IMR-90 (cell line): ENCODE data around the gene NLRP10. TPM values are rescaled to one million over a fixed set of nuclear protein-coding genes. Genes with fewer than 3 reads are reported as not detected.

Experiments
- ATAC-seq: fragments of 200-7000 bp; cut with Tn5 transposase; 2 replicates; pipeline ENCODE4 v1.9.1; 2020; ENCODE audit warnings: low read depth, mild to moderate bottlenecking, moderate library complexity
- BruUV-seq: library from RNA; stranded (reverse); fragments of 400-500 nt; replicated peaks from 2 replicates; lab custom pipeline; 2021; lab: Mats Ljungman, UMichigan
- CTCF ChIA-PET: fragments of 300-600 bp; formaldehyde crosslinking; extraction: SDS; loops from one replicate; lab custom pipeline; 2021; ENCODE audit warnings: antibody characterized with exemption; lab: Yijun Ruan, JAX
- POLR2A ChIA-PET: fragments of 300-600 bp; sonication (Branson Sonifier 250); formaldehyde crosslinking; loops from one replicate; lab custom pipeline; 2022; ENCODE audit warnings: antibody characterized with exemption; ENCODE audit not compliant: unreplicated experiment; lab: Charles Lee
- DNase-seq: peaks from one replicate; pipeline ENCODE4 v3.0.0; 2013
- H2AFZ ChIP-seq: replicated peaks from 2 replicates; pipeline ENCODE3; 2013; ENCODE audit warnings: low read length, mild to moderate bottlenecking; ENCODE audit not compliant: poor library complexity
- H2AK5ac ChIP-seq: 2 replicates; pipeline ENCODE4 v1.6.1; 2013; ENCODE audit warnings: low read depth, low read length, inconsistent platforms
- H2AK9ac ChIP-seq: replicated peaks from 2 replicates; pipeline ENCODE3; 2013; ENCODE audit warnings: mild to moderate bottlenecking, low read depth, low read length, moderate library complexity; ENCODE audit not compliant: poor library complexity
- H2BK120ac ChIP-seq: 2 replicates; pipeline ENCODE4 v1.6.1; 2013; ENCODE audit warnings: low read depth, low read length, inconsistent platforms
- H2BK15ac ChIP-seq: 3 replicates; pipeline ENCODE4 v1.6.1; 2013; ENCODE audit warnings: low read depth, low read length, inconsistent platforms
- H2BK20ac ChIP-seq: 2 replicates; pipeline ENCODE4 v1.6.1; 2013; ENCODE audit warnings: low read depth, mild to moderate bottlenecking, inconsistent platforms, low read length, moderate library complexity
- H2BK5ac ChIP-seq: 2 replicates; pipeline ENCODE4 v1.6.1; 2013; ENCODE audit warnings: mild to moderate bottlenecking, low read depth, low read length, inconsistent platforms; ENCODE audit not compliant: poor library complexity, severe bottlenecking
- H3K14ac ChIP-seq: replicated peaks from 2 replicates; pipeline ENCODE4 v1.6.1; 2013; ENCODE audit warnings: low read depth, low read length, inconsistent platforms
- H3K18ac ChIP-seq: 2 replicates; pipeline ENCODE4 v1.6.1; 2013; ENCODE audit warnings: low read depth, low read length, control low read depth
- H3K23ac ChIP-seq: 2 replicates; pipeline ENCODE4 v1.6.1; 2013; ENCODE audit warnings: low read depth, low read length, inconsistent platforms
- H3K27ac ChIP-seq: 2 replicates; pipeline ENCODE4 v1.5.1; 2013; ENCODE audit warnings: mild to moderate bottlenecking, control low read depth, low read length; ENCODE audit not compliant: insufficient read depth
- H3K27me3 ChIP-seq: 2 replicates; pipeline ENCODE4 v1.6.1; 2013; ENCODE audit warnings: low read length; ENCODE audit not compliant: control insufficient read depth, insufficient read depth
- H3K36me3 ChIP-seq: 2 replicates; pipeline ENCODE4 v1.6.1; 2013; ENCODE audit warnings: low read length, mixed read lengths; ENCODE audit not compliant: control insufficient read depth, insufficient read depth
- H3K4ac ChIP-seq: 2 replicates; pipeline ENCODE4 v1.6.1; 2013; ENCODE audit warnings: low read depth, low read length, inconsistent platforms
- H3K4me1 ChIP-seq: 2 replicates; pipeline ENCODE4 v1.6.1; 2013; ENCODE audit warnings: low read length, mixed read lengths; ENCODE audit not compliant: control insufficient read depth, insufficient read depth
- H3K4me2 ChIP-seq: 2 replicates; pipeline ENCODE4 v1.6.1; 2013; ENCODE audit warnings: low read depth, mild to moderate bottlenecking, control low read depth, low read length, moderate library complexity
- H3K4me3 ChIP-seq: 2 replicates; pipeline ENCODE4 v1.5.1; 2013; ENCODE audit warnings: low read depth, mild to moderate bottlenecking, control low read depth, low read length, moderate library complexity; ENCODE audit not compliant: insufficient read depth
- H3K56ac ChIP-seq: 2 replicates; pipeline ENCODE4 v1.6.1; 2013; ENCODE audit warnings: low read length, inconsistent platforms; ENCODE audit not compliant: insufficient read depth; ENCODE audit errors: extremely low read depth
- H3K79me1 ChIP-seq, 2 experiments: 2 replicates each; pipeline ENCODE4 v1.6.1; 2013; ENCODE audit warnings: low read length in 2 of 2, inconsistent platforms in 1 of 2, low read depth in 1 of 2
- H3K9ac ChIP-seq: 2 replicates; pipeline ENCODE4 v1.6.1; 2013; ENCODE audit warnings: low read depth, low read length, control low read depth
- H3K9me1 ChIP-seq: 2 replicates; pipeline ENCODE4 v1.6.1; 2013; ENCODE audit warnings: low read length, inconsistent platforms; ENCODE audit not compliant: insufficient read depth
- H3K9me3 ChIP-seq: 2 replicates; pipeline ENCODE4 v1.6.1; 2013; ENCODE audit warnings: low read length; ENCODE audit not compliant: control insufficient read depth, insufficient read depth
- H4K20me1 ChIP-seq: 2 replicates; pipeline ENCODE4 v1.6.1; 2013; ENCODE audit warnings: low read length, inconsistent platforms; ENCODE audit not compliant: insufficient read depth
- H4K5ac ChIP-seq: 2 replicates; pipeline ENCODE4 v1.6.1; 2013; ENCODE audit warnings: mild to moderate bottlenecking, low read depth, low read length, control low read depth
- H4K8ac ChIP-seq, 2 experiments: 2 replicates each; pipeline ENCODE4 v1.6.1; 2013; ENCODE audit warnings: low read depth in 2 of 2, low read length in 2 of 2, control low read depth in 1 of 2, inconsistent platforms in 1 of 2
- H4K91ac ChIP-seq: 2 replicates; pipeline ENCODE4 v1.6.1; 2013; ENCODE audit warnings: low read depth, low read length, inconsistent platforms; ENCODE audit not compliant: insufficient read depth
- BHLHE40 ChIP-seq: fragments of 150-350 bp; IDR thresholded peaks from 2 replicates; pipeline ENCODE4 v1.6.1; 2016; ENCODE audit warnings: mild to moderate bottlenecking, low read depth, low read length
- CHD1 ChIP-seq: IDR thresholded peaks from 2 replicates; pipeline ENCODE4 v1.6.1; 2012; ENCODE audit warnings: low read depth, low read length, improper control_type of control experiment
- CTCF ChIP-seq: conservative IDR thresholded peaks from 2 replicates; pipeline ENCODE4 v1.5.1; 2012; ENCODE audit warnings: mild to moderate bottlenecking, low read depth, low read length, improper control_type of control experiment
- FOS ChIP-seq: fragments of 150-350 bp; IDR thresholded peaks from 2 replicates; pipeline ENCODE4 v1.6.1; 2016; ENCODE audit warnings: low read depth, low read length
- MAFK ChIP-seq: IDR thresholded peaks from 2 replicates; pipeline ENCODE4 v1.6.1; 2012; ENCODE audit warnings: low read depth, low read length, improper control_type of control experiment
- RFX5 ChIP-seq: IDR thresholded peaks from 2 replicates; pipeline ENCODE4 v1.8.0; 2012; ENCODE audit warnings: low read depth, mild to moderate bottlenecking, low read length, moderate library complexity
- WGBS, 2 experiments: methylation state at CpG; one replicate each; pipeline versions ENCODE4 v1.1.5 to v1.1.7; 2013; ENCODE audit warnings: missing lambda C conversion rate in 2 of 2; ENCODE audit not compliant: insufficient read length in 1 of 2; ENCODE audit errors: extremely low coverage in 2 of 2; 5-methylcytosine and 5-hydroxymethylcytosine counted together
- dilution Hi-C: fragments of 300-500 bp; cut with HindIII; formaldehyde crosslinking; loops from one replicate; pipeline ENCODE4 v1.14.3; 2018; ENCODE audit warnings: low sequenced_read_pairs; ENCODE audit not compliant: unreplicated experiment
- in situ Hi-C: fragments of 300-500 bp; cut with MboI; formaldehyde crosslinking; loops from 3 replicates; pipeline ENCODE4 v1.14.3; 2019; ENCODE audit warnings: low sequenced_read_pairs, inconsistent platforms, mixed read lengths
- intact Hi-C: fragments of 100-400 bp; cut with micrococcal nuclease; formaldehyde crosslinking; loops from 2 replicates; pipeline ENCODE4 v1.10.0; 2022
- polyA plus RNA-seq, 3 experiments: library from polyadenylated mRNA; depleted of rRNA; stranded (reverse); fragments of >200 nt; gene quantifications; 2 replicates each; pipeline ENCODE4 v1.2.3, GENCODE V29; 2012; ENCODE audit warnings: low replicate concordance in 1 of 3
- total RNA-seq: library from RNA; depleted of rRNA; stranded (reverse); fragments of >200 nt; gene quantifications from 2 replicates; pipeline ENCODE4 v1.2.3, GENCODE V29; 2012

Gene NLRP10
- total and polyA plus RNA-seq, 2 of the 4 experiments (the other 2 are of a cell fraction), result 6.5 to 36.7 TPM

GRCh38 chr11:8011981-8012444 lies 46.8 kb upstream of the NLRP10 start:
- in situ Hi-C loops (no loop called here), intact Hi-C loops (no loop called here), dilution Hi-C loops (no loop called here)
- Histone ChIP-seq H4K20me1 (peaks cover 9% of the 10 kb centered on the region; the same call in 1 of the 2 replicates), H2BK20ac (0 out of 2 replicates have a peak overlapping the region, but pooled peaks have one; percentile 12), H3K27ac (no peak overlapping the region), H3K27me3 (no peaks in the 10 kb centered on the region), H3K23ac (no peak overlapping the region), H3K9me1 (peaks cover 21% of the 10 kb centered on the region), H3K4me2 (0 out of 2 replicates have a peak overlapping the region, but pooled peaks have one; percentile 26), H2AK5ac (no peak overlapping the region), H4K5ac (no peak overlapping the region), H3K4me3 (no peak overlapping the region), H2AK9ac (no peak overlapping the region), H4K91ac (no peak overlapping the region), H3K14ac (no peak overlapping the region), H4K8ac (no peak overlapping the region), H3K4ac (no peak overlapping the region), H2BK5ac (no peak overlapping the region), H2AFZ (no peak overlapping the region), H2BK120ac (no peak overlapping the region), H3K4me1 (peaks cover 20% of the 10 kb centered on the region), H3K9ac (no peak overlapping the region), H2BK15ac (no peak overlapping the region), H3K79me1 (no peaks in the 10 kb centered on the region), H3K36me3 (no peaks in the 10 kb centered on the region), H3K9me3 (no peaks in the 10 kb centered on the region), H3K18ac (no peak overlapping the region), H3K56ac (no peak overlapping the region)
- no TSS peak for BruUV-seq
- ATAC-seq, result peak; percentile 81
- peak; percentile 95 for DNase-seq
- WGBS, 2 experiments, result 17% methylated on average over 1 of the region's 4 CpGs; no CpG with 5 or more reads in 1 of the 2 experiments
- CTCF ChIA-PET, result interaction anchor here (0.6 to 3.0 kb wide), 3 partner anchors 21 to 667 kb away, joined by 3 to 11 read pairs (median 4); no protein-coding TSS in a partner anchor
- POLR2A ChIA-PET, result no interaction called here
- no peak for TF ChIP-seq CTCF
- no peak for TF ChIP-seq CHD1
- peak; percentile 69; the same call in 1 of the 2 replicates for TF ChIP-seq FOS
- TF ChIP-seq RFX5, result peak; percentile 74; the same call in 1 of the 2 replicates
- 0 out of 2 replicates have a peak, but pooled peaks have one; percentile 13 for TF ChIP-seq BHLHE40
- TF ChIP-seq MAFK, result peak; percentile 67
